HG02571 (cell line): ENCODE data around the gene UPK3A.

Experiments used
- ATAC-seq: cut with Tn5 transposase; IDR thresholded peaks from one replicate; pipeline ENCODE4 v1.9.1; 2021; ENCODE audit warnings: mild to moderate bottlenecking, moderate library complexity; ENCODE audit not compliant: unreplicated experiment

The UPK3A gene

DNA sequence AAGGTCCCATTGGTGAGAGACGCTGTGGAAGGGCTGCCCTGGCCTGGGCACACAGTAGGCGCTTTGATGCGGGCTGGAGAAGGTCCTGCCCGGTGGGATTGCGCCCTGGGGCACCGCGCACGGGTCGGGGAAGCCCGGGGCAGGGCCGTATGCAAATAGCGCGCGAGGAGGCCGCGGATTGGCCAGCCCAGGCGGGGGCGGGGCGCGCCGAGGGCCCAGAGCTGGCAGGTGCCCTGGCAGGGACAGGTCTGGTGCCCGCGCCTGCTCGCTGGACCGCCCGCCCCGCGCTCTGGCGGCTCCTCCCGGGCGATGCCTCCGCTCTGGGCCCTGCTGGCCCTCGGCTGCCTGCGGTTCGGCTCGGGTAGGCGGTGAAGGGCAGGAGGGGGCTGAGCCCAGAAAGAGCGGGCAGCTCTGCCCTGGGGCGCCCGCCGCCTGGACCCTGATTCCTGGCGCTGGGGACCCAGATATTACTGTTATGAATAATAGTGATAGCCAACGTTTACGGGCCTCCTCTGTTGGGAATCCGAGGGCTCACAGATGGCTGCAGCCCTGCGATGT is at the start of gene UPK3A:
UPK3A (plus strand) TSS at position 245 of the 558 bp plus-strand sequence; CDS start at position 310, 65 bp downstream.
- no peak for ATAC-seq

DNA sequence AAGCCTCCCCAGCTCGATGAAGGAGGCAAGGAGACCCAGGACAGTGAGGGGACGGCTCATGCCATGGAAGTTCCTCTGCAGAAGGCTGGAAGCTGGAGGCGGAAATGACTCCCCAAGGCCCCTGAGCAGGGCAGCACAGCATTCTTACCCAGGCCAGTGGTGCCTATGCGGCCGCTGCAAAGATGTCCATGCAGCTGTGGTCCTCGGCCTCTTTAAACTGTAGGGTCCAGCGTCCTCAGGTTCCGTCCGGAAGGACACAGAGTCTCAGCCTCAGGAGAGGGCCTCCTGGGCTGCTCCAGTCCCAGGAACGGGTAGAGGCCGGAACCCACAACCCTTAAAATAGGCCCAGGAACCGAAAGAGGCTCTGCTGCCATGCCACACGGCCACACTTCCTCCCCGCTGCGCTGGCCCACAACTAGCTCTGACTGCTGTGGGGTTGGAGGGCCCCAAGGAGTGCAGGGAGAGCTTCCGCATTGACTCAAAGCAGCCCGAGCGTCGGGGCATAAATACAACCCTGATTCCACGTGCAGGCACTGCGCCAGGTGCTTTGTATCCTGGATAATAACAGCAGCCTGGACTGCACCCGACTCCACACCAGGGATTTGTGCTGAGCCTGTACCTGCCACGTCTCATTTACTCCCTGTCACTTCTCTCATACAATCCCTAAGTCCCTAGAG is 49.5 kb upstream of the UPK3A start:
- ATAC-seq: peak; percentile 66

DNA sequence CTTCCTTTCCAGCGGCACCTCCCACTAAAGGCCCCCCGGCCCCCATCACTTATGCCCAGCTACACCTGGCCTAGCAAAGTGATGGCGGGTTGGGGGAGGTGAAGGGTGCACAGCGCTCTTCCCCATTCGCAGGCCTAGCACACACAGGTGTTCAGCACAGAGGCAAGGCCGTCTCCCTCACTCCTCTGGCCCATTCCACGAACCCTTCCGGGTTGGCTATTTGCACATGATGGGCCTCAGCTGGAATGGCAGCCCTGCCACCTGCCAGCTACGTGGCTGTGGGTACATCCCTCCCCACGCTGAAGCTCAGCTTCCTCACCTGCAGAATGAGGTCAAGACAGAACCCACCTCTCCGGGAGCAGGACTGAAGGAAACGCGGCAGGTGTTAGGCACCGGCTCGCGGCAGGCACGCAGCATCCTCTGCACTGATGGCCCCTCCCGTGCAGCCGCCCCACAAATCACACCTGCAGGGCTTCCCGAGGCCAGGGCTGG is 48.9 kb upstream of the UPK3A start:
- no peak for ATAC-seq

DNA sequence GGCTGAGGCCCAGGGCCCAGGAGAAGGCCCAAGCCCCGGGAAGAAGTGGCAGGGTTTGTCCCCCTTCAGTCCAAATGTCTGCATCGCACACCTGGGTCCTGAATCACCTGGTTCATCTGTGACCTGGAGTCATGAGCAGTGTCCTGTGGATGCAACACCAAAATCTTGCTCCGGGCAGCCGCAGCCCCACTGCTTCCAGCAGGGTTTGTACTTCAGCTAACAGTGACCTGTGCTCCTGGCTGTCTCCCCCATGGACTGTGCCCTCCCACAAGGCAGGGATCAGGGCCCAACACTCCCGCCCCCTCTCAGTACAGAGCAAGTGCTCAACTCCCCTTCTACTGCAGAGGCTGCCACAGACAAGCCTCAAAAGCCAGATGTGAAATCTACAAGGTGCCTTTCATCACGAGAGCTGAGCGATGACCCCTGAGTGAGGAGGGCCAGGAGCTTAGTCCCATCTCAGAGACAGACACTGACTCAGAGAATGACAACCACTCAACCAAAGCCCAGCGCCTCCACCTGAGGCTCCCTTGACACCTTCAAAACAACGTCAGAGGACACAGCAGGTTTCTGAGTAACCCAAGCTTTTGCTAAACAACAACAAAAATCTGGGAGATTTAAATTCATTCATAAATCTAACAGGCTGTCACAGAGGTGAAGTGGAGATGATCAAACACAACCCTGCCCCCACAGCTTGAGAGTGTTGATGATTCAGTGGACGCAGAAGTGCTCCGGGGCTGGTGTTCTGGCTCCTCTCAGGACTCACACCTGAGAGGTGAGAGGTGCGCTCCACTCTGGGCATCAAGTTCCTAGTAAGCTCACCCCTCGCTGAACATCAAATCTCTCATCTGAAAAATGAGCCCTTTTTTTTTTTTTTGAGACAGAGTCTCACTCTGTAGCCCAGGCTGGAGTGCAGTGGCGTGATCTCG is 47.4 kb upstream of the UPK3A start:
- no peak for ATAC-seq

DNA sequence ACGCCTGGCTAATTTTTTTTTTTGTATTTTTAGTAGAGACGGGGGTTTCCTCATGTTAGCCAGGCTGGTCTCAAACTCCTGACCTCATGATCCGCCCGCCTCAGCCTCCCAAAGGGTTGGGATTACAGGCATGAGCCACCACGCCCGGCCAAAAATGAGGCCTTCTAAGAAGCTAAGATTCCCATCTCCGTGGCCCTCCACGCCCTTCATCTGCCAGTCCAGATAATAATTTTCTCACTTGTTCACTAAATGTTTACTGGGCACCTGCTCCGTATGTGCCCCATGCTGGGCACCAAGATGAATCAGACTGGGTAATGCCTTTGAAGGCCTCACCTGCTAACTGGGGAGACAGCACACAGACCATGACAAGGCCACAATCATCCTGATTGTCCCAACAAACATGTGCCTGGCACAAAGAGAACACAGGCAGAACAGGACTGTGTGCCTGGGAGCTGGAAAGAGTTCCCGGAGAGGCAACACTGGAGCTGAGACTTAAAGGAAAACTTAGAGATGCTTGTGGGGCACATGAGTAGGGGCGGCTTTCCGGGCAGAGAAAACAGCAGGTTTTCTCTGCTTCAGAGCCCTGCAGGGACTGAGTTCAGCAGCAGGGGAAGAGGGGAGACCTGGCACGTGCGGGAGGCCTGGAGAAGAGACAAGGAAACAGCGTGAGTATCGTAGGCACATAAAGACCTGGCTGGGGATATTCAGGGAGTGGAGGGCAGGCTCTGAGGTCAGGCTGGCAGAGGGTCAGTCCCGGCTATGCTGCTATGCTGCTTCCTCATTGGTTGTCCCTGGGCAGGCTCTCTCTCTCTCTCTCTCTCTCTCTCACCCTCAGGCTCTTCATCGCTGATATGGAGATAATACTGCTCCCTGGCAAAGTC is 46.4 kb upstream of the UPK3A start:
- no peak for ATAC-seq

DNA sequence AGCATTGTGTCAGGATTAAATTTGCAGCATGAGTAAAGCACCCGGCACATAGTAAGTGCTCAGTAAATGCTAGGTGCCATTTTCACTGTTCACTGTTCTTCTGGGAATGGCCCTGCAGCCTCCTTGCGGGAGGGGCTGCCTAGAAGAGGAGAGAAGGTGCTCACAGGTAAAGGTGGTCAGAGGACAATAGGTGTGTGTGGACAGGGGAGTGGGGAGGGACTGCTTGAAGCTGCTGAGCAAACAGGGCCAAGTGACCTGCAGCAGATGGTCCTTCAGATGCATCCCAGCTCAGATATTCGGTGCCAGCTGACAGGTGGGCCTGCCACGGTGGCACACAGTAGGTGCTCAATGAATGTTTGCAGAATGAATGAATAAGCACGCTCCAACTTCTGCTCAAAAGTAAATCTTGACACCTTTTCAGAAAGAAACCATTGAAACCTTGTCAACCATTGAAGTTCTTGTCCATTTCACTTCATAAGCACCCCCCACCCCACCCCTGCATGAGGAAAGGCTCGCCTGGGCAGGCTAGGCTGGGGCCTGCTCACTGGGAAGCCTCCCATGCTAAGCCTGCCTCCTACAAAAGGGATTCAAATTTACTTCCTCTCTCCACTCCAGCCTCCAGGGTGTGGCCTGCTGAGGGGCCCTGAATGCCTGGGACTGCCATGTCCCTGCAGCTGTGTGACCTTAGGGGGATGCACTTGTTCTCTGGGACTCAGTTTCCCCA is 45.6 kb upstream of the UPK3A start:
- no peak for ATAC-seq

DNA sequence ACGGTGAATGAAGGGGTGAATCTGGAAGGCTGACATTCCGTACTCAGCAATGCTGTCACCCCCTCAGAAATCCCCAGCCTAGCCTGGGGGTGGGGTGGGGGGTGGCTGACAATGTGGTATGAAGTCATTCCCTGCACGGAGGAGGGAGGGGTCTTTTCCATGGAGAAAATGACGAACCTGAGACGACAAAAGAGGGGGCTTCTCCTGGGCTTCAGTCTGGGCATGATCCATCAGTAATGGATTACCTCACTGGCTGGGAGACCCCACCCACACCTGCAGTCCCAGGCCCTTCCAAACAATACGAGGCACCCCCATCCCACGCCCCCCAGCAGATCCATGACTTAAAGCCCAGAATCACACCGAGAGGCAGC is 45.1 kb upstream of the UPK3A start:
- ATAC-seq: no peak

DNA sequence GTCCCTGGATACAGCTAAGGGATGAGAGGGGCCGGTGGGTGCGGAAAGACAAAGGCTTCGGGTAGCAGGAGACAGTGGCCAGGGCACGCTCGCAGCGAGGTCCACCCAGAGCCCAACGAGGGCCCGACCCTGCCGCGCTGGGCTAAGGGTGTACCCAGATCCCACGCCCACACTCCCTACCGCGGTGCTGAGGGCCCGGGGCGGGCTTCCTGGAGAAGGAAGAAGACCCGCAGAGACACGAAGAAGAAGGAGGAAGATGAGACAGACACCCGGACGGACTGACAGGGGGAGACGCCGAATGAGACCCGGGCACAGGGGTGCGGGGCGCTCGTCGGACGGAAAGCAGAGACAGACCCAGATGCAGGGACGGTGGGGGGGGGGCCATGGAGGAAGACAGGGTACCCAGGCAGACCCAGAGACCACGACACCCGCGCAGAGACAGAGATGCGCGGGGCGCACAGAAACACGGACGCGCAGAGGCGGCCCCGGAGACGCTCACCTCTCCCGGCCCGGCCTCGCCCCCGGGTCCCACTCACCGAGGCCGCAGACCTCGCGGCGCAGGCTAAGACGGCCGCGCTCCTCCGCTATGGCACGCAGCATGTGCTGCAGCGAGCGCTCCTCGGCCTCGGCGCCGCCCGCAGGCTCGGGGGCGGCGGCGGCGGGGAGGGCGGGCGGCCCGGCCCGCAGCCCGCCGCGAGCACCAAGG is 44.5 kb upstream of the UPK3A start:
- peak; percentile 5 for ATAC-seq

DNA sequence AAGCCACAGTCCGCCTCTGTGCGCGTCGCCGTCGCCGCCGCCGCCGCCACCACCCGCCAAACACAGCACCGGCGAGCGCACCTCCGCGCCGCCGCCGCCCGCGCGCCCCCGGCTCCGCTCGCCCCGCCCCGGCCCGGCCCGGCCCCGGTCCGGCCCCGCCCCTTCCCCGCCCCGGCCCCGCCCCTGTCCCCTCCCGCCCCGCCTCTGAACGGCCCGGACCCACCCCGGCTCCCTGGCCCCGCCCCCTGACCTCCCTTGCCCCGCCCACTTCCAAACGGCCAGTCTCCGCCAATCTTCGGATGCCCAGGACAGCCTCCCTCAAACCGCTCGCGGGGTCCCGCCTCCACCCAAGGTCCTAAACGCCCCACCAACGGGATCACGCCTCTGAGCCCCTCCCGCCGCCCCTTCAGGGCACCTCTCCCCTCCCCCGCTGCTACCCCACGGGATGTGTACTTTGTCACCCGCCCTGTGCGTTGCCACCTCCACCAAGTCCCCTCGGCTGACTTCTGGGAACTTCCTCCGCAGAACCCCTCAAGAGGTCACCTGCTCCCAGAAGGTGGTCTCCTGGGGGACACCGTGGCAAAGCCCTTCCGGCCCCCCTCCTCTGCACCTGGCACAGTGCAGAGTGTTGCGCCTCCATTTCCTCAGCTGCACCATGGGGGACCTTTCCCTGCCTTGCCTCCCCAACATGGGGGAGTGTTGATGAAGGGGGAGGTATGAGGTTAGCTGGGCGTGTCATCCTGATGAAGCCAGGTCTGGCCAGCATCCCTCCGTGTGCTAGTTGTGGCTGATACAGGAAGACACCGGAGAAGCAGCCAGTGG is 43.7 kb upstream of the UPK3A start, which contains the start of gene KIAA0930:
KIAA0930 (minus strand) TSS at position 85 of the 822 bp plus-strand sequence. CDS start 191 bp downstream, outside the sequence.
- ATAC-seq: peak; percentile 39

DNA sequence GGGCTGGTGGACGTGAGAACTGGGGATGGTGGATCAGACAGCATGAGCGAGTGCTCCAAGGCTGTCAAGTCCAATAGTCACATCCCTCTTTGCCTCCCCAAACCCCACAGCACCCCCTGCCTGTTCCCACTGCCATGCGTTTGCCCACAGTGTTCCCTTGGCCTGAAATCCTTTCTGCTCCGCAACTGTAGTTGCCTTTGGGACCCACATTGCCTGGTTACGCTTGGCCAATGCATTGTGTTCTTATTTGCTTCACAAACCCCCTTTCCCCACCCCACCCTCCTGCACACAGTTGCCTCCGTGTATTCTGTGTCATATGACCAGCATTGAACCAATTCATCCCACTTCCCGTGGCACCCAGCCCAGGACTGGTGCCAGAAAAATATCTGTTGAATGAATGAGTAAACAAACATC is 42.0 kb upstream of the UPK3A start:
- no peak for ATAC-seq

DNA sequence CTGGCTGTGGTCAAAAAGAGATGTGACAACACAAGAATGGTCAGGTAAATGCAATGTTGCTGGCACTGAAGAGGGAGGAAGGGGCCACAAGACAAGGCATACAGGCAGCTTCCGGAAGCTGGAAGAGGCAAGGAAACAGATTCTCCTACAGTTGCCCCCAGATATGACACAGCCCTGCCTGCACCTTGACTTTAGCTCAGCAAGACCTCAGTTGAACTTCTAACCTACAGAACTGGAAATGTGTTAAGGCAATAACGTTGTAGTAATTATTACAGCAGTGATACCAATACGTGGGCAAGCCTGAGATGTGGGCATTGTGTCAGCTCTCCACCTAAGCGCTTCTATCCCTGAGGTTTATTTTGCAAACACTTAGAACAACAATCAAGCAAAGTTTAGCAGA is 39.8 kb upstream of the UPK3A start:
- ATAC-seq: no peak

DNA sequence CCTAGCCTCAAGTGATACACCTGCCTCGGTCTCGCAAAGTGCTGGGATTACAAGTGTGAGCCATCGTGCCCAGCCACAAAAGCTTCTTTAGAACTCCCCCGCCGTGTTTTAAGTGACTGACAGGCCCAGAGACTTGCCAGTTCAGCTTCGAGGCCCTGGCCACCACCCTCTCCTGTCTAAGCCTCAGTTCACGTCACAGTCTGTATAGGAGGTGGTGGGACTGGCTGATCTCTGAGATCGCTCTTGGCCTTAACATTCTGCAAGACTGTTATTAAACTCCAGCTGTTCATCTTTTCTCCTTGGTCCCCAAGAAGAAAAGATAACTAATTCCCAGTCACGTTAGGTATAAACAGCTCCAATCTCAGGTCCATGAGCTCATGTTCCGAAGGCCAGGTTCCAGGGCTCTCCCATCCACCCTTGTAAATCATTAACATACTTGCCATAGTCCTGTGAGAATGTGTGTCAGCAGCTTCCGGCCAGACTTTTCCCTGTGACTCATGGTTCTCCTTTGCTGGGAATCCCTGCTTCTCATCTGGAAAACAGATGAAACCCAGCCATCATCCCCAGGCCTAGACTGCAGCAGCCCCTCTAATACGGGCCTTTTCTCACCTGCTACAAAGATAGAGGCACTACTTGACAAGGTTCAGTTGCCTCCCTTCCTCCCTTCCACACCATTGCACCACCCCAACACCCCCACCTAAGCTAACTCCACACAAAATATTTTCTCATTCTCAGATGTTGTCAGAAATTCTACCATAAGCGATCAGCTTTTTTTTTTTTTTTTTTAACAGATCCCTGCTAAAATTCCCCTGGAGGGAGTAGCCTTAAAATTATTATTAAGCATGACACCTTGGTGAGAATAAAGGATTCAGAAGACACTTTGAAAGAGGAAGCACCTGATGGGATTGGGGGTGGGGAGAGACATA is 38.4 kb upstream of the UPK3A start:
- ATAC-seq: no peak

DNA sequence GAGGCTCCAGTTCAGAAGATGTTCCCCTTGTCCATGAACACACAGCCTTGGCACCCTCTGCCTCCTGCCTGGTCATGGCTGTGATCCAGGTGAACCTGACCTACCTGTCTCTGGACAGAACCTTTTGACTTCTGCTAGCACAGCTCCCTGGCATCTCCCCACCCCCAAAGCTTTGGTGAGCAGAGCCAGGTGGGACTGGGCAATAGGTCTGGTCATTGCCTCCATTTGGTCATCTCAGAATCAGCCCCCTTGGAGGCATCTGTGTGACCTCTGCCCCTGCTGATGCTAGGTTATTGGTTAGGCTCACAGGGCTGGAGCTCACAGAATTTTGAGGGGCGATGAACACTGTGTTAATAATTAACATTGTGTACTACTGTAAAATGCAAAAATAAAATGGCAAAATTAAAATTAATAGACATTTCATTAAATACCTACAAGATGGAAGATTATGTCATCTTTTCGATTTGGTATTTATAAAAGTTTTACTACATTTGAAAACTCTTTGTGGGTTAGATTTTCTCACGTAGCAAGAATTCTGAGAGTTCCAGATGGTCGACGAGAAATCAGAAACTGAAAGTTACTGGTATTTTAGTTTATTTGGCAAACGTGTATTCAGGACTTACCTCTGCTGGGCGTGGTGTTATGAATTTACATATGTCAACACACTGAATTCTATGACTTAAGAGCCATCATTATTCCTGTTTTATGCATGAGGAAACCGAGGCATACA is 35.8 kb upstream of the UPK3A start:
- no peak for ATAC-seq

DNA sequence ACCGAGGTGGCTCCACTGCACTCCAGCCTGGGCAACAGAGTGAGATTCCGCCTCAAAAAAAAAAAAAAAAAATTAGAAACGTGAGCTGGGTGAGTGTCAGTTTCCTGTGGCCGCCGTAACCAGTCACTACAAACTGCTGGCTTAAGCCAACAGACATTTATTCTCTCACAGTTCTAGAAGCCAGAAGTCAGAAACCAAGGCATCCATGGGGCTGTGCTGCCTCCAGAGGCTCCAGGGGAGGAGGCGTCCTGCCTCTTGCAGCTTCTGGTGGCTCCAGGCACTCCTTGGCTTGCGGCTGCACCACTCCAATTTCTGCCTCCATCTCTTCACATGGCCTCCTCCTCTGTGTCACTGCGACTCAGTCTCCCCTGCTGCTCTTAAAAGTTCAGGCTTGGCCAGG is 32.9 kb upstream of the UPK3A start:
- ATAC-seq: no peak

DNA sequence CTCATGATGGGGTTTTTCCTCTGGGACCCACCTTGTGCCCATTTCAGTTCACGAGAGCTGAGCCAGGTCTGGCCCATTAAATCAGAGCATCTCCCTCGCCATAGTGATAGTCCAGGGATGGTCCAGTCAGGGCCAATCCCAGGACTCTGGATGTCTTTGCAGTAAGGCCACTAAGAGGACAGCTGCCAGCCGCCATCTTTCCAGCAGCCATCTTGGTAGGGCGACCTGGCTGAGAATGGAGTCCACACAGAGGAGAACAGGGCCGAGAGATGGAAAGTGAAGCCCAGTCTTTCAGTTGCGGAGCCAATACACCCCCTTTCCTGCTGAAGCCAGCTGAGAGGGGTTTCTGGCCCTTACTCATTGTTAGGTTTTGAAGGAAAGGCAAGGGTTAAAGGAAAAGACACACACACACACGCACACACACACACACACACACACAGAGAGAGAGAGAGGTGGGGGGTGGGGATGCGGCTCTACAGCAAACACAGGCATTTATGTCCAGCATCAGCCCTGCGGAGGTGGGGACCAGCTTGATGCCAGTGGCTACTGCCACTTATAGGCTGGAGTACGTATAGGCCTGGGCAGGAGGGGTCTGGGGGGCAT is 31.6 kb upstream of the UPK3A start:
- no peak for ATAC-seq

DNA sequence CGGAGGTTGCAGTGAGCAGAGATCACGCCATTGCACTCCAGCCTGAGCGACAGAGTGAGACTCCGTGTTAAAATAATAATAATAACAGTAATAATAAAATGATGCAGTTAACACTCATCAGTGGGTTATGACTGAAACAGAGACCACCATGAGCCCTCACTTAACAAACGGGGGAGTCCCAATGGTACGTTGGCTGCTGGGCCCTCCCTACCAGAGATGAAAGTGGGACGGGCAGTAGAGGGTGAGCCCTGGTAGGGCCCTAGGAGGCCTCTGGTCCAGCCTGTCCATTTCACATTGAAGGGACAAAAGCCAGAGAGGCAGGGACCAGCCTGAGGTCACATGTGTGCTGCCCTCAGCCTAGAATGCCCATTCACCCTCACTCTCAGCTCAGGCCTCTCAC is 30.4 kb upstream of the UPK3A start:
- no peak for ATAC-seq
